HG03045 (cell line): Measurements from ENCODE around the gene NANS.

Experiments
- ATAC-seq: cut with Tn5 transposase; IDR thresholded peaks from one replicate; pipeline ENCODE4 v1.9.1; 2021; ENCODE audit warnings: mild to moderate bottlenecking, moderate library complexity; ENCODE audit not compliant: unreplicated experiment

Gene NANS

GRCh38 chr9:98037357-98037756, 19.2 kb upstream of the NANS start:
- ATAC-seq: no peak

- ATAC-seq: no peak
Observed at GRCh38 chr9:98038958-98039357, 17.6 kb upstream of the NANS start.

- ATAC-seq: no peak
Observed at GRCh38 chr9:98039607-98040017, 16.9 kb upstream of the NANS start.

GRCh38 chr9:98040212-98040611, 16.3 kb upstream of the NANS start:
- ATAC-seq: no peak

- ATAC-seq: no peak
Observed at GRCh38 chr9:98043915-98044314, 12.6 kb upstream of the NANS start.

GRCh38 chr9:98045234-98046179, 11.0 kb upstream of the NANS start:
- ATAC-seq: no peak

- ATAC-seq: no peak
Observed at GRCh38 chr9:98046180-98046543, 10.4 kb upstream of the NANS start.

GRCh38 chr9:98047002-98047401, 9.5 kb upstream of the NANS start:
- no peak for ATAC-seq

- no peak for ATAC-seq
Observed at GRCh38 chr9:98049288-98050072, 7.1 kb upstream of the NANS start.

GRCh38 chr9:98050351-98050750, 6.2 kb upstream of the NANS start:
- no peak for ATAC-seq

GRCh38 chr9:98054376-98054951, 2.1 kb upstream of the NANS start:
- no peak for ATAC-seq

GRCh38 chr9:98057138-98057799, 737 bp downstream of the NANS start:
- ATAC-seq: no peak

GRCh38 chr9:98062161-98062560, 5.6 kb downstream of the NANS start:
- ATAC-seq: no peak

GRCh38 chr9:98064623-98065392, 8.3 kb downstream of the NANS start:
- no peak for ATAC-seq

- no peak for ATAC-seq
Observed at GRCh38 chr9:98066235-98066634, 9.7 kb downstream of the NANS start.

- ATAC-seq: no peak
Observed at GRCh38 chr9:98067184-98067583, 10.7 kb downstream of the NANS start.

- no peak for ATAC-seq
Observed at GRCh38 chr9:98069551-98069950, 13.0 kb downstream of the NANS start.

GRCh38 chr9:98070704-98071103, 14.2 kb downstream of the NANS start:
- no peak for ATAC-seq

GRCh38 chr9:98071737-98072136, 15.2 kb downstream of the NANS start:
- ATAC-seq: no peak
